GM21717 (cell line): ENCODE measurements around the gene MYH7.
"Not testable (repeated sequence)": the region's sequence is repeated elsewhere in the genome, so short reads cannot be mapped to it uniquely, and the experiment has no call there.

Source experiments
- ATAC-seq: cut with Tn5 transposase; IDR thresholded peaks from one replicate; pipeline ENCODE4 v1.9.1; 2021; ENCODE audit warnings: mild to moderate bottlenecking, moderate library complexity; ENCODE audit not compliant: unreplicated experiment

The MYH7 gene

DNA sequence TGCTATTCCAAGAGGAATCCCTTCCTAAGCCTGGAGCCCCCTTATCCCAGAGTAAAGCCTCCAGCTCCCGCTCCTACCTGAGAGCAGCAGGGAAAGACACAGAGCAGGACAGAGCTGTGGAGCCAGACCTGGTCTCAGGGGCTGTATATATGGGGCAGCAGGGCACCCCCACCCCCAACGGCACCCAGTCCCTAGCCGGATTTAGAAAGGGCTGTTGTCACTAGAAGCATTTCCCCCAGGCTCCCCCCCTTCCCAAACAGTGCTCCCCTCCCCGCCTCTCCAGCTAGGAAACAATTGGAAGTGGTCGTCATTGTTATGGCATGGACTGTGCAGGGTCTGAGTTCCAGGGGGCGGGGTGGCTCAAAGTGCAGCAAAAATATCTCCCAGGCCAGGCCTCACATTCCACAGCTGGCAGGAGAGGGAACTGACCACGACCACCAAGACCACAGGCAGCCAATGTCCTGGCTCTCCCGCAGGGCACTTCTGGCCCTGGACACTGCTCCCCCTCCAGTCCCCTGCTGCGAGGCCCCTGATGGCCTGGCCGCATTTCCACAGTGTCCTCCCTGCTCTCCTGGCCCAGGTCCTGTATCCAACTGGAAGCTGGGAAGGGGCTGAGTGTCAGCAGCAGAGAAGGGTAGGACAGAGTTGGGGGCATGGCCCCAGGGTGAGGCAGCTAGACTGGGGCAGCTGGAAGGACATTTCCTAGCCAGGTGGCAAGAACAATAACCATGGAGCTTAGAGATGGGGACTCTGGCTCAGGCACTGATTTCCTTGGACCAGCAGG is at the start of gene MYH7:
Gene MYH7, minus strand, starts transcription at position 118 of the 784 bp plus-strand sequence. CDS start 1,928 bp downstream, outside the sequence.
- no peak for ATAC-seq

DNA sequence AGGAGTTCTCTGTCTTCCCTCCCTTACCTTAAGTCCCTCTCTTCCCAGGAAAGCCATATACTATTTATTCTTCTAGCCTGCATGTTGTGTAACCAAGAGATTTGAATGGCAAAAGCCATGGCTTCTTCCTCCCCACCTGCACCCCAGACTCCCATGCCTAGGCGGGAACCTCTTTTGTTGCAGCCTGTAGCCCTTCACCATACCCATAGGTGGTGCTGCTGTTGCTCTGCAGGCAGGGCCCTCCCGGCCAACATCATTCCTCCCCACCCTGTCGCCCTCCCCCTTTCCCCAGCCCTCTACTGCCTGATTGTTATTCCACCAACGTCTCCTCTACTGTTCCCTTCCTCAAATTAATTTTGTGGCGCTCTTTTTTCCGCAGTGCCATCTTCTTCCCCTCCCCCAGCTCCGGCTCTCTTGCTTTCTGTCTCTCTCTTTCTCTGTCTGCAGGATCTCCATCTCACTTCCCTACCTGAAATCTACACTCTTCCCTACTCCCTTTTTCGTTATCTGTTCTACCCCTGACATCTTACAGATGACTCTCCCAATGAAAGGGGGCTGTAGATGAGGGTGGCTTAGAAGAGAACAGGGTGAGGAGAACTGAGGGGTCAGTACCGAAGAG is 47.9 kb upstream of the MYH7 start:
- no peak for ATAC-seq

DNA sequence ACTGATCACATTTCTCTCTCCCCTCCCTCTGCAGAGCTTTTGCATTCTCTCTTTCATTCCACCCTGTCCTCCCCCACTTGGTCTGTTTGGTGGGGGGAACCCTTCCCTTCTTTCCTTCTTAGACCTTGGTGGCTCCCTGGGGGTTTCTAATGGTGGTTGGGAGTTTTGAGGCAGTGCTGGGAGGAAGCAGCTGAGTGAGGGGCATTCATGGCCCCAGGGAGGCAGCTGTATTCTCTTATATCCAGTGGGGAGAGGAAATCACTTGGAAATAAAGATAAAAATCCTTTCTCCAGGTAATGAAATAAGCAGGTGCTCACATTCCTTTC is 47.3 kb upstream of the MYH7 start:
- no peak for ATAC-seq

DNA sequence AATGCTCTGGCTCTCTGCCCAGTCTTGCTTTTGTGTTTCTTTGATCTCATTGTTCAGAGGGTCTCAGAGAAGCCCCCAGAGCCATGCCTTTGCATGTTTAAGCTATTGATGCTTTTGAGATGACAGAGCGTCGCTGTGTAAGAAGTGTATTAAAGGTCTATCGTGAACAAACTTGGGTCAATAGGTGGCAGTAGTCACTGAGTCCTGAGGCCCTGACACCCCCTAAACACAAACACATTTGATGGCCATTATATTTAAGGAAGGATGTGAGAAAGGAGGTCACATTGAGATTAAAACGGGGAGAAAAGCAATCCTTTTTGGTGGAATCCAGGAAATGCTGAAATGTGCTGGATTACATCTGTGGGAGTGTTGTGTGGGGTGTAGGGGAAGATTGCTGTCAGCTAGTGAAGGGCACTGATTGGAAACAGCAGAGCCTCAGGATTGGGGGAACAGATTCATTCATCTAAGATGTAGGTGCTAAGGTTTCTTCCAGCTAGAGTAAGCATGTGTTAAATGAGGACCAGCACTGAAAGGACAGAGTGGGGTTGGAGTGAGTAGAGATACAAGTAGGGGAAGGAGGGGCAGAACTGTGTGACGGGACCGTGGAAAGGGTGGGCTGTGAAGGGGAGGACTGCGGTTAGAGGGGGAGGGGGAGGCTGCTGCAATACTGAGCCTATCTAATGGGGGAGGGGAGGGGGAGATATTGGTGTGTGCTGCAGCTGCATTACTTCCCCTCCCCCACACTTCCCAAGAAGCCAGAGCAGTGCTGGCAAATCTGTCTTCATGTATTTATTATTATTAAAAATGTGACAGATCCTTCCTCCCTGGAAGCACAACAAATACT is 46.7 kb upstream of the MYH7 start:
- ATAC-seq = no peak

DNA sequence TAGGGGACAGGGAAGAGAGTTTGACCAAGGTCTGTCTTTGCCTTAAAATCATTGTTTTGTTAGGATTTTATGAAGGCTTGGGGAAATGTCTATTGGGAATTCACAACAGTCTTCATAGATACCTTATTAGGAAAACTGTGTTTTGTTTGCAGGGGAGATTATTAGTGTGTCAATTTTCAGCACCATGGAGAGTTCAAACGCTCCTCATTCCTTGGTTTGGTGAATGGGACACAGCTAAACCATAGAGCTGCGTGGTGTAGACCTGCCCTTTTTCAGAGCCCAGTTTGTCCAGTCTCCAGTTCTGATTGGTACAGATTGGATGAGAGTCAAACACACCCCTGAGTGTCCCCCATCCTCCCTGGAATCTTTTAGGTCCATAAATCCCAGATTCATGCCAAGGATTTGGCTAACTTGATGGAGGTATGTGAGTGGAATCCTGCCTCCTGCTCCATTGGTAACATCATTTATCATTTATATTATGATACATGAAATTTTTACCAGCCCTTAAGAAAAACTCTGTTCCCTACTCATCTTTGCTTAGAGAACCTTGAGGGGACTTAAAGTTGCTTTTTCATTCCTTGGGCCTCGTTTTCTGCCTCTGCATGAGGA is 46.0 kb upstream of the MYH7 start:
- no peak for ATAC-seq

DNA sequence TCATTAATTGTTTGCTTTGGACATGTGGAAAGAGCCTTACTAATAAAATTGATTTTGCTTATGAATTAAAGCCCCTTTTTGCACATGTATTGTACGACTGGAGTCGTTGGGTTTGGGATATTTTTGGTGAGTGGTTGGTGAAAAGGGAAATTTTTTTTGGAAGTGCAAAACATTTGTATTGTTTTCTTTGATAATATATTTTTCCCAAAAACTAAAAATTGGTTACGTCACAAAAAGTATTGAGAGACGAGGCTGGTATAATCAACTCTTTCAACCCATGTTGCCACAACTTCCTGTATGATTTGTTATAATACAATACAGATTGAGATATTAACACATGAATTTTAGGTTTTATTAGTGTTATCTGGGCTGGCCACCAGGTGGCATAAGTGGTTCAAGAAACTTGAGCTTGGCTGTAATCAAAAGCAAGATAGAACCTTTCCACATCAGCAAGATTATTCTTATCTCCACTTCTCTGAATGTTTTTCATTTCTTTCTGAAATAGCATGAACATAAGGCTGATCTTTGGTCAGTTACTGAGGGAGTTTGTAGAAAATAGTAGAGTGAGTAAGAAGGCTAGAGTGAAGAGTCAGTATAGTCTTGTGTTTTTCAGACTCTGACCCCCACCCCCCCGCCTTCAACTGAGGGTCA is 42.8 kb upstream of the MYH7 start:
- ATAC-seq = no peak

DNA sequence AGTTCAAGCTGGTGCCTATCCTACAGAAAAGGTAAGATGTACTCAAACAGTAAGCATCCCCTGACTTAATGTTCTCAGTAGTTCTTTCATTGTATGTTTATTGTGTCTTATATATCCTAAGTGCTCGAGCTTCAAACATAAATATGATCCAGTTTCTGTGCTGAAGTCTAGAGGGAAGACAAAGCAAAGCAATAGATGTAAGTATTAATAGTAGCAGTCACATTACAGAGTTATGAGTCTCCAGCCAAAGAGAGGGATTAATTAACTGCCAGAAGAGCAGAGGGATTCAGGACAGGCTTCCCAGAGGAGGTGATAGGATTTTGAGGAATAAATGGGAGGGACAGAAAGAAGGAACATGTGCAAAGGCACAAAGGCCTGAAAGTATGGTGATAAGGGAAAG is 35.5 kb upstream of the MYH7 start:
- no peak for ATAC-seq

DNA sequence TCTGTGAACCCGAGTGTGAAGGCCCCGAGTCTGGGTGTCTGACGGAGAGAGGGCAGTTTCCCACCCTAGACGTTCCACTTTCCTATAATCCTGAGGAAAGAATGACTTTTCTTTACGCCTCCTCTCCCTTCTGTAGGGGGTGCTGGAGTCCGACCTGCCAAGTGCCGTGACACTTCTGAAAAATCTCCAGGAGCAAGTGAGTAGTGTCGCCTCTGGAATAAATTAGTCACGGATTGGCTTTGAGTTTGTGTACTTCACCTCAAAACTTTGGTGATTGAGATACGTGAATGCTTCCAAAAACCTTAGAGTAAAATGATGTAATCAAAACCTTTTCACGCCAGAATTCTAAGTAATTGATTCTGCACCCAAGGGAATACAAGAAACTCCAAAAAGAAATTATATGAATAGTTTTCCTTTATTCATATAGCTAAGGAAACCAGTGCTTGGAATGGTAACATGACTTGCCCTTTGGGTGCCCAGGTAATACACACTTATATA is 34.5 kb upstream of the MYH7 start:
- ATAC-seq = no peak

DNA sequence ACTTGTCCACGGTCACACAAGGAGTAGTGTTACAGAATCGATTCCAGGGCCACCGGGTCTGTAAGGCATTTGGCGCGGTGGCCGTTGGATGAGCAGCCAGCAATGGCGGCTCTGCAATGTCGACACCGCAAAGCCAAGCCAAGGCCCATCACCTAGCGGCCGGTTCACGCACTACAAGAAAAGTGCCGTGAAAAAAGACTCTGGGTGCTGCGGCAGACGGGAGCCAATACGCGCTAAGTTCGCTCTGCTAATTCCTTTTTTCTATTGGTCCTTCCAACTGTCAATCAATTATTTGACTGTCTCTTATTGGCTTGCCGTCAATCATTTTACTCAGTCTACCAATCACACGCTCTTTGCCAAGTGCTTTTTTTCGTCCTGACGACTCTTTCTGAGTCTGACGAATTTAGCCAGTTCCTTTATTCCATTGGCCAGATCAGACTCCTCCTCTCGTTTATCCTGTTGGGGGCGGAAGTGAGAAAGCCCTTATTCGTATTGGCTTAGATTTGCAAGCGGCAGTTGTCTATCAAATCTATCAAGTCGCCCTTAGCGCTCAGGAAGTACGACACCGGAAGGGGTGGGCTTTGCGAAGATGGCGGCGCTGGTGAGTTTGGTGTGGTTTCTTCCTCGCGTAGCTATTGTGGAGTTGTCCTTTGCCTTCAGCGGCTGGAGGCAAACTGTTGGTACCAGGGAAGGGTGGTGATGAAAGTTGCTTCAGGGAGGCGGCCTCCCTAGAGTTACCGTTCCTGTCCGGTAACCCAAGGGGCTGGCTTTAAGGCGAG is 33.9 kb upstream of the MYH7 start, which contains the start of gene NGDN:
Gene NGDN, plus strand, starts transcription at position 577 of the 779 bp plus-strand sequence. Its CDS starts 13 bp downstream, at position 590.
- peak; percentile 90 for ATAC-seq

DNA sequence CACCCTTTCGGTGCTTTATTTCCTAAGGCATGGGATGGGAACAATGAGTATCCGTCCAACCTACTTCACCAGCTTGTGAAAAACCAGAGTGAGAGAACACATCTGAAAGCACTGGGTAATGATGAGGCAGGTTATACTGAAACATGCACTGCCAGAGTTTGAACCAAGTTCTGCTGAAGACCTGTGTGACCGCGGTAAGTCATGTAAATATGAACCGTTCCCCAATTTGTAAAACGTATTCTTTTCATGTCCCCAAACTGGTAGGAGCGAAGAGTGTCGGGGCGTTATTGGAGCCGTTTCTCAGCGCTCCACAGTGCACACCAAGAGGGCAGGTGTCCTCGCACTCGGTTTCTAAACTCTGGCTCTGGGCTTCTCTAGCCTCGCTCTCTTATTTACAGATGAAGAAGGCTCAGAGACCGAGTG is 33.3 kb upstream of the MYH7 start:
- ATAC-seq = no peak

DNA sequence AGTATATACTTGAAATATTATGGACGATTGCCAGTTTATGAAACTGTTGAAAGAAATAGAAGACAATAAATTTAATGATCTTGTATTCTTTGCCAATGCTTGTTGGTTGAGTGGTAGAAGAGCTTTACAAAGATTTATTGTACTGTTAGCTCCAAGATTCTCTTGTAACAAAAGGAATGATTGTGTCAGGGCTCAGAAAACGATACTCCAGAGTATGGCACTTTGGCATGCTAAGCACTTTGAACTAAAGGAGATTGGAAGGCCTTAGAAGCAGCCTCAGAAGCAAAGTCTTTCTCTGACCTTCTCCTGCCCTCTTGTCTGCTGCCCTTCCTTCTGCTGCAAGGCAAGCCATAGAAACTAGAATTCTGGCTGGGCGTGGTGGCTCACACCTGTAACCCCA is 29.8 kb upstream of the MYH7 start:
- ATAC-seq = no peak

DNA sequence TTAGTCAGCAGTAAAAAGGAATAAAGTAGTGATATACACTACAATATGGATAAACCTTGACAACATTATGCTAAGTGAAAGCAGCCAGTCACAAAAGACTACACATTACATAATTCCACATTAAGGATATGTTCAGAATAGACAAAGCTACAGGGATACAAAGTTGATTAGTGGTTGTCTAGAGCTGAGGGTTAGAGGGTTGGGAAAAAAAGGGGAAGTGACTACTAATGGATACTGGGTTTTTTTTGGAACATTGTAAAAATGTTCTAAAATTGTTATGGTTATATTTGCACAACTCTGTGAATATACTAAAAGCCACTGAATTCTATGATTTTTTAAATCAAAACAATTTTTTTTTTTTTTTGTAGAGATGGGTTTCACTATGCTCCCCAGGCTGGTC is 29.2 kb upstream of the MYH7 start:
- no peak for ATAC-seq

DNA sequence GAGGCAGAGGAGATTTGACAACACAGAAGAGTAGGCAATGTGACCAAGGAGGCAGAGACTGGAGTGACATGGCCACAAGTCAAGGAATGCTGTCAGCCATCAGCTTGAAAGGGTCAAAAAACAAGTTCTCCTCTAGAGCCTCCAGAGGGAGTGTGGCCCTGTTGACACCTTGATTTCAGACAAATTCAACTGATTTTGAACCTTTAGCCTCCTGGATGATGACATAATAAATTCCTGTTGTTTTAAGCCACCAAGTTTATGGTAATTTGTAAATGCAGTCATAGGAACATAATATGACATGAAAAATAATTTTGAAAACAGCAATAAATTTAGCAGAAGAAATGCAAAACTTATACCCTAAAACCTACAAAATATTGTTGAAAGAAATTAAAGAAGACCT is 25.5 kb upstream of the MYH7 start:
- no peak for ATAC-seq

DNA sequence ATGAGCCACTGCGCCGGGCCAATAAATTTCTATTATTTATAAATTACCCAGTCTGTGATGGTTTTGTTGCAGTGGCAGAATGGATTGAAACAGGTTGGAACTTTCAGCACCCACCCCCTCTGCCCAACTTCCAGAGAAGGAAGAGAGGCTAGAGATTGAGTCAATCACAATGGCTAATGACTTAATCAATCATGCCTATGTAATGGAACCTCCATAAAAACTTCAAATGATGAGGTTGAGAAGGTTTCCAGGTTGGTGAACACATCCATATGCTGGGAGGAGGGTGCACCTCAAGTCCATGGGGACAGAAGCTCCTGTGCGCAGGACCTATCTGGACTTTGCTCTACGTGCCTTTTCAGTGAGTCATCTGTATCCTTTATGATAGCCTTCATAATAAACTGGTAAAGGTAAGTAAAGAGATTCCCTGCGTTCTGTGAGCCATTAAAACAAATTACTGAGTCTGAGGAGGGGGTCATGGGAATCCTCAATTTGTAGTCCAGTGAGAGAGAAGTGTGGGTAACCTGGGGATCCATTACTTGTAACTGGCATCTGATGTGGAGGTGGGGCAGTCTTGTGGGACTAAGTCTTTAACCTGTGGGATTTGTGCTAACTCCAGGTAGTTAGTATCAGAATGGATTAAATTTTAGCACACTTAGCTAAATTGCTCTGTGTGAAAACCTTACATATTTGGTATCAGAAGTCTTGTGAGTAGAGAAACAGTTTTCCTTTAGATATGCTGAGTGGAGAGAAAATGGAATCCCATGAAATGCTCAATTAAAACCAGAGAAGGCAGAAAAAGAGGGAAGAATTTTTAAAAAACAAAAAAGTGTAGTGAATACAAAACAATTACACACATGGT is 22.4 kb upstream of the MYH7 start:
- no peak for ATAC-seq

DNA sequence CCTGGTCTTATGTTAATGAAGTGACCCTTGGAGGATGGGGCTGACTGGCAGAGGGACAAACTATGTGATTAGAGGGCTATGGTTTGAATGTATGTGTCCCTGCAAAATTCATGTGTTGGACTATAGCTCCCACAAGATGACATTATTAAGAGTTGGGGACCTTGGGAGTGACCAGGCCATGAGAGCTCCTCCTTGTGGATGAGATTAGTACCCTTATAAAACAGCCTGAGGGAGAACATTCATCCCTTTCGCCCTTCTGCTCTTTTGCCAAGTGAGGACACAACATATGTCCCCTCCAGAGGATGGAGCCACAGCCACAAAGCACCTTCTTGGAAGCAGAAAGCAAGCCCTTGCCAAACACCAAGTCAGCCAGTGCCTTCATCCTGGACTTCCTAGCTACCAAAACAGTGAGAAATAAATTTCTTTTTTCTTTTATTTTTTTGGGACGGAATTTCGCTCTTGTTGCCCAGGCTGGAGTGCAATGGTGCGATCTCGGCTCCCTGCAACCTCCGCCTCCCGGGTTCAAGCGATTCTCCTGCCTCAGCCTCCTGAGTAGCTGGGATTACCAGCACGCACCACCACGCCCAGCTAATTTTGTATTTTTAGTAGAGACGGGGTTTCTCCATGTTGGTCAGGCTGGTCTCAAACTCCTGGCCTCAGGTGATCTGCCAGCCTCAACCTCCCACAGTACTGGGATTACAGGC is 21.6 kb upstream of the MYH7 start:
- ATAC-seq = not testable (repeated sequence)

DNA sequence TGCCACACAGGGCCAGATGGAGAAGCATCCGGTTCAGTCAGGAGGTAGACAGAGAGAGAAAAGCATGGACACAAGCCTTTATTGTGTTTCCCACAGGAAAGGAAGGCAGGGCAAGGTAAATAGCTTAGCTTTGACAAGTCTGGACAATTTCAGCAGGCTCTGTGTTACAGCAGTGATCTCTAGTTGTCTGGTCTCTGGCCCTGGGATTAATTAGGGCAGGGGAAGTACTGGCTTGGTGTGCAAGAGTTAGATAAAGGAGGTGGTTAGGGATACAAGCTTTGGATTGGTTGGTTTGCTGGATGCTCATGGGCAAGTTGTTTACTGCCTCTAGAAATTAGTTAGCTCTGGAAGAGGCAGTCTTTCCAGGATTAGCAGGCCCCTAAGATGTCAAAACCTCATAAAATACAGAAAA is 19.0 kb upstream of the MYH7 start:
- no peak for ATAC-seq

DNA sequence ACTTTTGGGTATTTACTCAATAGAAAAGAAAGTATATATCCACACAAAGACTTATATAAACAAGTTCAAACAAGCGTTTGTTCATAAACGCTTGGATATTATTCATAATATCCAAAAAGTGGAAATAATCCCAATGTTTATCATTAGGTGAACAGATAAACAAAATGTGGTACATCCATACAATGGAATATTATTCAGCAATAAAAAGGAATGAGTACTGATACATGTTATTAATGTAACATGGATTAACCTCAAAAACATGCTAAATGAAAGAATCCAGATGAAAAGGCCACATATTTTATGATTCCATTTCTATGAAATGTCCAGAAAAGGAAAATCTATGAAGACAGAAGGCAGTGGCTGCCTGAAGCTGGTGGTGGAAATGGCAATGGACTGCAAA is 16.8 kb upstream of the MYH7 start:
- no peak for ATAC-seq

DNA sequence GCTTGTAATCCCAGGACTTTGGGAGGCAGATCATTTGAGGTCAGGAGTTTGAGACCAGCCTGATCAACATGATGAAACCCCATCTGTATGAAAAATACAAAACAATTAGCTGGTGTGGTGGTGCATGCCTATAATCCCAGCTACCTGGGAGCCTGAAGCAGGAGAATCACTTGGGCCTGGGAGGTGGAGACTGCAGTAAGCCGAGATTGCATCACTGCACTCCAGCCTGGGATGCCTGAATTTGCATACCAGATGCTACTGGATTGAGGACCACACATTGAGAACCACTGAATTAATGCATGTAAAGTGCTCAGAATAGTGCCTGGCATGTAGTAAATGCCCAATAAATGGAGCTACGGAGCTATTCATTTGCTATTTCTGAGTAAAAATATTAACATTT is 14.9 kb upstream of the MYH7 start:
- ATAC-seq = no peak
